Fibroblast of skin of abdomen (primary cell): ENCODE data around the gene TRMT6. TPM values are rescaled to one million over a fixed set of nuclear protein-coding genes. Genes with fewer than 3 reads are reported as not detected.

ENCODE experiments used
- DNase-seq: peaks from one replicate; pipeline ENCODE4 v3.0.0-alpha.2; 2013
- polyA plus RNA-seq, 2 experiments: library from polyadenylated mRNA; unstranded; fragments of 120-200 nt; gene quantifications; one replicate each; pipeline ENCODE4 v1.2.1, GENCODE V29; 2013; ENCODE audit not compliant: insufficient read length in 2 of 2

Gene TRMT6, protein sequence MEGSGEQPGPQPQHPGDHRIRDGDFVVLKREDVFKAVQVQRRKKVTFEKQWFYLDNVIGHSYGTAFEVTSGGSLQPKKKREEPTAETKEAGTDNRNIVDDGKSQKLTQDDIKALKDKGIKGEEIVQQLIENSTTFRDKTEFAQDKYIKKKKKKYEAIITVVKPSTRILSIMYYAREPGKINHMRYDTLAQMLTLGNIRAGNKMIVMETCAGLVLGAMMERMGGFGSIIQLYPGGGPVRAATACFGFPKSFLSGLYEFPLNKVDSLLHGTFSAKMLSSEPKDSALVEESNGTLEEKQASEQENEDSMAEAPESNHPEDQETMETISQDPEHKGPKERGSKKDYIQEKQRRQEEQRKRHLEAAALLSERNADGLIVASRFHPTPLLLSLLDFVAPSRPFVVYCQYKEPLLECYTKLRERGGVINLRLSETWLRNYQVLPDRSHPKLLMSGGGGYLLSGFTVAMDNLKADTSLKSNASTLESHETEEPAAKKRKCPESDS
- polyA plus RNA-seq (2013, experiment 1 of 2; ENCODE audit: insufficient read length): 11.9 TPM
- polyA plus RNA-seq (2013, experiment 2 of 2; ENCODE audit: insufficient read length): 11.2 TPM

DNA sequence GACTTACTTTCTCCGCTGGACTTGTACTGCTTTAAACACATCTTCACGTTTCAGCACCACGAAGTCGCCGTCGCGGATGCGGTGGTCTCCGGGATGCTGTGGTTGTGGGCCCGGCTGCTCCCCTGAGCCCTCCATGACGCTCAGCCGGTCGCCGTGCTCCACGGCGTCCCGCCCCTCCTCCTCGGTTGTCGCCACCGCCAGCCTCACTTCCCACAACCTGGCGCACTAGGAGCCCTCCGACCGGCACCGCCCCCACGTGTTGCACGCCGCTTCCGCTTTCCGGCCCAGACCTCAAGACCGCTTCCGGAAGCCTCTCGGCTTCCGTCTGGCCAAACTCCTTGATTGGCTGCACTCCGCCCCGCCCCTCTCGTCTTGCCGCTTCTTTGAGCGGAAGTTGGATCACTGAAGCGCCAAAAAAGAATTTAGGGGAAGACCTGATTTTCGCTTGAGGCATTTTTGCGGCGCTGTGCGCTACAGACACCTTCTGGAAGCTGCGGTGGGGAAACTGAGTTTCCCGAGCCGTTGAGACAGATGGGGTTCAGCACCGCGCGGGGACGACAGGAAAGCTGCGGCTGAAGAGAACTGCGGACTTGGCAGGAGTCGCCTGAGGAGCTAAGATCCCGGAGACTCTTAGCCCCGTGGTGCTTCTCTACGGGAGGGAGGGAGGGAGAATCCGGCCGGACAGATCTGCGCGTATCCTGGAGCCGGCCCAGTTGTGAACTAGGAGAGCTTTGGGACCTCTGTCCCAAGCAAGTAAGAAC lies at the start of gene TRMT6, which contains the start of gene MCM8:
Gene TRMT6 (minus strand): TSS at position 263 of the 761 bp plus-strand sequence. CDS start 128 bp downstream, at position 135.
Gene MCM8 (plus strand): TSS at position 382 of the 761 bp plus-strand sequence. CDS start 1,364 bp downstream, outside the sequence.
- peak; percentile 95 for DNase-seq

DNA sequence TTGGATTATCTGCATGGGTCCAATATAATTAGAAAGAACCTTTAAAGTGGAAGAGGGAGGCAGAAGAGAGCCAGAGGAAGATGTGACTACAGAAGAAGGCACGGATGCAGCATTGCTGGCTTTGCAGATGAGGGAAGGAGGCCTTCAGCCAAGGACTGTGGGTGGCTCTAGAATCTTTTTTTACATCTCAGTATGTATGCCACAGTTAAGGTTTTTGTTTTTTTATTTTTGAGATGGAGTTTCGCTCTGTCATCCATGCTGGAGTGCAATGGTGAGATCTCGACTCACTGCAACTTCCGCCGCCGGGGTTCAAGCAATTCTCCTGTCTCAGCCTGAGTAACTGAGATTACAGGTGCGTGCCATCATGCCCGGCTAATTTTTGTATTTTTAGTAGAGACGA lies 49.5 kb upstream of the TRMT6 start:
- no peak for DNase-seq

DNA sequence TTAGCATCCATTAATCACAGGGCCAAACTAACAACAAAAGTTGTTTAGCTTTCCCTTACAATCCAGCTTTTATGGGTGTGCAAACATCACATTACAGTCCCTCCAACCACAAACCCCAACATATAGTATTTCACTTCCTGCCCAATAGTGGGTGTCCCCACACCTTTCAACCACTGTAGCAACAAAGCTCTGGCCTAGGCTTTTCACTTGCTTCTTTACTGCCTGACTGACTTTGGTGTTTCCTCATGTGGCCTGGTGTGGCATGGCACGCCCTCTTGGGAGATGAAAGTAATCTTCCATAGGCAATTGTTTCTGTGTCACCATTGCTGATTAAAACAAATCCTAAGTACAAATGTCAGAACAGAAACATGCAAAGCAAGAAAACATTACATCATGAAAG lies 46.4 kb upstream of the TRMT6 start:
- no peak for DNase-seq

DNA sequence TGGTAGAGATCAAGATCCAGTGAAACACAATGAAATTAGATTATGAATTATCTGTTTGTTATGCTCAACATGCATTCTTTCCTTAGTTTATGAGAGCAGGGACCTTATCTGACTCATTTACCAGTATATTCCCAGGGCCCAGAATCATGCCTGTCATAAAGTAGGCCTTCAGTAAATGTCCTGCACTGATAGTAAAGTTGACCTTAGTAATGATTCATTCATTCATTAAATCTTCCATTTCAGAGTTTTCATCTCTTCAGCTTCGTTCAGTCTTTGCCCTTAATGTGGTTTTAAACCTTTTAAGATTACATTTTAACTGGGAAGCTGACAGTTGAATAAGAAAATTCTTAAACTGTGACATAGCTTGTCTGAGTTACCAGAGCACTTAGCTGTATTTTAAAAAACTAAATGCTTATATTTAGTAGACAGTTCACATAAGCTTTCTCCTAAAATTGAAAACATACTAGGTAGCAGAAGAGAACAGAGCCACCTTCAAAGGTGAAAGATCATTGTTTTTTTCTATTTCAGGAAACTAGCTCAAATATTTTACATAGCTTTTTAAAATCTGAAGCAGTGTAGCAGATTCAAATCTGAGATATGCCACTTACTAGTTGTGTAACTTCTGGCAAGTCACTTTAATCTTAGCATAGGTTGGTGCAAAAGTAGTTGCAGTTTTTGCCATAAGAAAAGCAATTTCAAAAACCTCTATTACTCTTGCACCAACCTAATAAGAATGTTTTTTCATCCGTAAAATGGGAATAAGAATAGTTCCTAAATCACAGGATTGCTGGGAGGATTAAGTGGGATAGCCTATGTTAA lies 41.5 kb upstream of the TRMT6 start:
- no peak for DNase-seq

DNA sequence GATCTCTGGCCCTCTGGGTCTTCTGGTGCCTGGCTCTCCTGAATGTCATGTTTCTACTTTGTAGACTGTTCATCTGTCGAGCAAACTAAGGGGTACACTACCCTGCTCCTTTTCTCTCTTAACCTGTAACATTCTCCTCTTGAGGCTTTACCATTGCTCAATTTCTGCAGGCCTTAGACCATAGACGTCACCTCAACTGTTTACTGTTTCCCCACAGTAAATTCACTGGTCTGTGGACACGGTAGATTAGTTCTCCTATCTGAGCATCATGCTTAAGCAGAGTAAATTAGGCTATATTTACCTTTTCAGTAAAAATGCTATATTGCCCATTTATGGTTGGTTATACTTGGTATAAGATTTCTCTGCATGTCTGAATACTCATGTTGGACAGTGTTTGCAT lies 40.6 kb upstream of the TRMT6 start:
- no peak for DNase-seq

DNA sequence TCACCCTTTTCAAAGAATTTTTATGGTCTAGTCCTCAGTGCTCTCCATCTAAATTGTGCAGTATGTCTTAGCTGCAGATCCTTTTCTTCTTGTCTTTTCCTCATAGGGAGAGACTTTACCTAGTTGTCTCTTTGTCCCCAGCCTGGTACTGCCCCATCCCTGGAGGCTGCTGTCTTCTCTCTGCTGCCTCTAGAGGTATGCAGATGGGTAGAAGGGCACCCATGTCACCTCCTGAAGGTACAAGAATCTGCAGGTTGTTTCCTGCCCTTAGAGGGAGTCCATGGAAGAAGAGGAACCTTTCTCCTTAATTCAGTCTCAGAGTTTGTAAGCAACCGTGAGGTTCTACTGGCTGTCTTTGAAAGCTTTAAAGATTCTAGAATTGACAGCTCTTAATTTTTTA lies 39.2 kb upstream of the TRMT6 start:
- DNase-seq: no peak

DNA sequence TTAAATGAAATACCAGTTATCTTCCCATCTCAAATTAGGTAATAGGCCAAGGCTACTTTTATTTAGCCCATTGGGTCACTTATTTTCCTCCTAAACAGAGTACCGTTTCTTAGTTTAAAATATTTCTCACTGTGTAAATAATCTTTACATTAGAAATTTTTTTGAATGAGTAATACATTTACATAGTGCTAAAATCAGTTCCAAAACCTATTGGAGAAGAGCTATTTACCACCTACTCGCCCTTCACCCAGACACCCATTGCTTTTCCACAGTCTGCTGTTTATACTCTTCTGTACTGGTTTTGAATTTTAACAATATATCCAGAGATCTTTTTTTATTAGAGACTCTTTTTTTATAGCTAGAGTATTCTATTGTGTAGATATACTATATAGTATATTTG lies 37.0 kb upstream of the TRMT6 start:
- no peak for DNase-seq

DNA sequence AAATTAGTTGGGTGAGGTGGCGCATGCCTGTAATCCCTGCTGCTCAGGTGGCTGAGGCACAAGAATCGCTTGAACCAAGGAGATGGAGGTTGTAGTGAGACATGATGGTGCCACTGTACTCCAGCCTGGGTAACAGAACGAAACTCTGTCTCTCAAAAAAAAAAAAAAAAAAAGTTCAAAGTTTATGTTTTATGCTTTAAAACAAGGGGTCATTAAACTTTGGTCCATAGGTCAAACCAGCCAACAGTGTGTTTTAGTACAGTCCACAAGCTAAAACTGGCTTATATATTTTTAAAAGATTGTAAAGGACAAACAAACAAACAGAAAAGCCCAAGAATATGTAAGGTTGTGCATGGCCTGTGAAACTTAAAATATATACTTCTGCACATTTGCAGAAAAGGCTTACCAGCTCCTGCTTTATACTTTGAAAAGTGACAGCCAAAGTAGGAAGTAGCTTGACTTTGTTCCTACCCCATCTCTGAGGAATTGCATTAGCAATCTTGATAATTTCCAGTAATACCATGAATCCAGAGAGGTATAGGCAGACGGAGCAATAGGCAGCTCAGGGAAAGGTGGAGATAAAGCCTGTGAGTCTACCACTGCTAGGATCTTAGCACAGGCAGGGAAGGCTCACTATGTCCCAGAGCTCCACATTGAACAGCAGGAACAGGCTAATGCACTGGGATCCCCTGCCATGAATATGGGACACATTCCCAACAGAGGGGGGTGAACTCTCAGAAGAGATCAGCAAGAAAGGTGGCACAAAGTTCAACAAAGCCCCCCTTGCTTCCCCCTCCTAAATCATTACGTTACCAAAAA lies 30.6 kb upstream of the TRMT6 start:
- DNase-seq: no peak

DNA sequence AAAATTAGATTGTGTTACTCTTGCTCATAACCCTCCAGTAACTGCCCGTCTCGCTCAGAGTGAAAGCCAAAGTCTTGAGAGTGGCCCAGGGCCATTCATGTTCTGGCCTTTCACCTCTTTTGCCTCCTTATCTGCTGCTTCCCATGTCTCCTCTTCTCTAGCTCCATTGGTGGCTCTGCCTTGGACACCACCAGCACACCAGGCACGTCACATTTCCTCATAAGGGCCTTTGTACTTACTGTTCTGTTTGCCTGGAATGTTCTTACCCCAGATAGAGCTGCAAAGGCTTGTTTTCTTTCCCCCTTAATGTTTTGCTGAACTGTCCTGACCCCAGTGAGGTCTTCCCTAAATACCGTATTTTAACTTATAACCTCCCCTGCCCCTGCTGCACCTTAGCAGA lies 29.5 kb upstream of the TRMT6 start:
- DNase-seq: no peak

DNA sequence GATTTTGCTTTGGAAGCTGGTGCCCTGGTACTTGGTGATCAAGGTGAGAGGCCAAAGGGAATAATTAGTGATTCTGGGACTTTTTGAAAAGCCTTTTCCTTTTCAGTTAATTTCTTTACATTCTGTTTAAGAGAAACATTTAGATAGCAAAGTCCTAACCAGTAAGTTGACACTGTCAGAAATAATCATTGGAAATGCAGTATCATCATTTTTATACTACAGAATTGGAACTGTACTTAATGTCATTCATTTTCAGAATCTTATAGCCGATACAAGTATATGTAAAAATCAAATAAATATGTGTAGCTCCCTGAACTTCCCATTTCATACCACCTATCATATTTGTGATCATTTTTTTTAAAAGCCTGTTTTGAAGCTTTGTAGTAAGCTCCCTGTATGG lies 27.6 kb upstream of the TRMT6 start:
- no peak for DNase-seq

DNA sequence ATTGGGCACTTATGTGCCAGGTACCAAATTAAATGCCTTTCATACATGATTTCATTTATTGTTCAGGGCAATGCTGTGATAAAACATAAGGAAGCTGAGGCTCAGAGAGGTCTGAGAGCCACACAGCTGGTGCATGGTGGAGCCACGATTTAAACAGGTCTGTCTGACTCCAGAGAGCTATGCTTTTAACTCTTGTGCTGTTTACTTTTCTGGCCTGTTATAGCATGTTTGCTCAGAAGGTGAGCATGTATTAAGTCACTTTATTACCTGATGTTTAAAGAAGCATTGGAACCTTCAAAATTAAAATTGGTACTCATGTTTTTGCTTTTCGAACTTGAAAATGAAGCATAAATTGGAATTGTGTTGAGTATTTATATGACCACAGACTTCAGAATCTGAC lies 26.9 kb upstream of the TRMT6 start:
- no peak for DNase-seq

DNA sequence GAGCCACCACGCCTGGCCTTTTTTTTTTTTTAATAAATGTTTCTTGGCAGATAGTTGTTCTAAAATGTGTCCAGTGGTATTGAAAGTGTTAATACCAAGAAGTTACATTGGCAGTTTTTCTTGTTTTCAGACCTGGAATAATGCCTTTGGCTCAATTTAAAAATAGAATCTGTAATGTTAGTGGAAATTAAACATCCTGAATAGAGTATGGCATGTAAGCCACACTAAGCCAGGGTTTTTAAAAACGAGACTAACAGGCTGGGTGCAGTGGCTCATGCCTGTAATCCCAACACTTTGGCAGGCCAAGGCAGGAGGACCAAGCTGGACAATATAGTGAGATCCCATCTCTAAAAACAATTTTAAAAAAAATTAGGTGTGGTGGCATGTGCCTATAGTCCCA lies 25.4 kb upstream of the TRMT6 start:
- DNase-seq: no peak

DNA sequence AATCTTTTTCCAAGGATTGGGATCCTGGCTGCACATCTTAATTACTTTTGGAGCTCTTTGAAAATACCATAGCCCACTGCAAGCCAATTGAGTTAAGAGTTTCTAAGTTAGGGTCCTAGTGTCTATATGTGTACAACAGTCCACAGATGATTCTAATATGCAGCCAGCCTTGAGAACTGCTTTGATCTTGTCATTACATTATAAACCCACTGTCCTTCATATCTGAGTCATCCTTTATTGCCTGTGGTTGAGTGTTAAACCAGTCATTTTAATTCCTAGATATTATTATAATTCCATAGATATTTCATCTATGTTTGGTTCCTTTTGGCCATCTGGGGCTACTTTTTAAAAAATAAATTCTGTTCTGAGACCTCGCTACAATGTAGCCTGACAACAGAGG lies 24.2 kb upstream of the TRMT6 start:
- peak; percentile 15 for DNase-seq

DNA sequence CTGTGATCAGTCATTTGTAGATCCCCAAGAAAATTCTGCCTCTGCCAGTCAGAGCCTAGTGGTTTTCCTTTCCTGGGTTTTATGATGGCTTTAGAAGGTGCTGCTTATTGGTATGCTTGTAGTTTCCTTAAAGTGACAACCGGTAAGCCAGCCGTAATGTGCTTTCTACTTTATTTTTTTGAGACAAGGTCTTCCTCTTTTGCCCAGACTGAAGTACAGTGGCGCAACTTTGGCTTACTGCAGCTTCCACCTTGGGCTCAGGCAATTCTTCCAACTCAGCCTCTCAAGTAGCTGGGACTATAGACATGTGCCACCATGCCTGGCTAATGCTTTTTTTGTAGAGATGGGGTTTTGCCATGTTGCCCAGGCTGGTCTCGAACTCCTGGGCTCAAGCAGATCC lies 23.6 kb upstream of the TRMT6 start:
- no peak for DNase-seq

DNA sequence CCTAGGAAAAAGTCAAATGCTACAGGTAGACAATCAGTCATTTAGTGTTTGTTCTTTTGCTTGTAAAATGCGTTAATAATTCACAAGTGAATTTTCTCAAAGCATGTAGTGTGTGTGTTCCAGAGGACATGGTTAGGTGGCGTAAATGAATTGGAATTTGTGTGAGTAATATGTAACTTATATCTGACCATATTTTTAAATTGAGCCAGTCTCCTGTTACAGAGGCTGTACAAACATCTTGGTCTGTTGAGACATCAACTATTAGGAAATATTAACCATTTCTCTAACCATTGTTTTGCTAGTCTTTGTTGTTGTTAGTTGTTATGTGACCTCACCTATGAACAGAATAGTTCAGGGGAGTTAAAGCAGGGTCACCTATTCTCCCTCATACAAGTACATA lies 22.8 kb upstream of the TRMT6 start:
- DNase-seq: peak; percentile 21

DNA sequence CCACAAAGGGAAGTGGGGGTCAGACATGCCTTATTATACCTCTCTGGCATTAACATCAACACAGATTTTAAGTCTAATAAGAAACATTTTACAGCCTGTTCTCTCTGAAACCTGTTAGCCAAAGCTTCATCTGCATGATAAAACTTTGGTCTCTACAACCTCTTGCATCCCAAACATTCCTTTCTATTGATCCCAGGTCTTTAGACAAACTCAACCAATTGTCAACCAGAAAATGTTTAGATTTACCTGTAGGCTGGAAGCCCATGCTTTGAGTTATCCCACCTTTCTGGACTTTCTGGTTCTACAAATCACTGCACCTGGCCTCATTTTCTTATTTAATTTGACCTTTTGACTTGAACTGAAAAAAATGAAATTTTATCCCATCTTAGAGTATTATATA lies 20.9 kb upstream of the TRMT6 start:
- no peak for DNase-seq

DNA sequence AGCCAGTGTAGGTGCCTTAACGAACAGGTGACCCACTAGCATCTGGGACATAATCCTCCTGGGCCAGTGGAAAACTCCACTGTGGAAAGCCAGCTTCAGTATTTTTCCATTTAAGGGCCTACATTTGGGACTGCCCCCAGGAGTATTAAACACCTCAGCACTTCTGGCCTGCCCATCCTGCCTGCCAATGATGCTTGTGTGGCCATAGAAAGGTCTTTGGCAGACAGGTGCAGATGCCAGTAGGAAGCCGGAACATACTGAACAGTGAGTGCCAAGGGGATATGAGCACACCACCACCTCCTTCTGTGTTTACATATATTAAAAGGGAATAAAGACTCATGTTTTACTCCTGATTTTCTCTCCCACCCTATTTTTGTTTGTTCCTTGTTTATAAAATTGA lies 20.0 kb upstream of the TRMT6 start:
- no peak for DNase-seq

DNA sequence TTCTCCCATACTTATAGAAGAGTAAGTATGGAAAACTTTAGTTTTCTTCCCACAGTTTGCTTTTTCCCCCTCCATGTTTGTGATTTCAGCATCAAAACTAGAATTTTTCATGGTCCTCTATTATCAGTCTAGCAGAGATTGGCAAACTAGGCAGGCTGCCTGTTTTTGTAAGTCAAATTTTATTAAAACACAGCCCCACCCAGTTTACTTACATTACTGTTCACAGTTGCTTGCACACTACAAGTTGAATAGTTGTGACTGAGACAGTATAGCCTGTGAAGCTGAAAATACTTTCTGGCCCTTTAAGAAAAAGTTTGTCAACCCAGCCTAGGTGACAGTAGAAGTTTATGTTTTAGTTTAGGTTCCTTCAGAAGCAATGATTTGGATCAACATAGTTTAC lies 19.6 kb upstream of the TRMT6 start:
- no peak for DNase-seq

DNA sequence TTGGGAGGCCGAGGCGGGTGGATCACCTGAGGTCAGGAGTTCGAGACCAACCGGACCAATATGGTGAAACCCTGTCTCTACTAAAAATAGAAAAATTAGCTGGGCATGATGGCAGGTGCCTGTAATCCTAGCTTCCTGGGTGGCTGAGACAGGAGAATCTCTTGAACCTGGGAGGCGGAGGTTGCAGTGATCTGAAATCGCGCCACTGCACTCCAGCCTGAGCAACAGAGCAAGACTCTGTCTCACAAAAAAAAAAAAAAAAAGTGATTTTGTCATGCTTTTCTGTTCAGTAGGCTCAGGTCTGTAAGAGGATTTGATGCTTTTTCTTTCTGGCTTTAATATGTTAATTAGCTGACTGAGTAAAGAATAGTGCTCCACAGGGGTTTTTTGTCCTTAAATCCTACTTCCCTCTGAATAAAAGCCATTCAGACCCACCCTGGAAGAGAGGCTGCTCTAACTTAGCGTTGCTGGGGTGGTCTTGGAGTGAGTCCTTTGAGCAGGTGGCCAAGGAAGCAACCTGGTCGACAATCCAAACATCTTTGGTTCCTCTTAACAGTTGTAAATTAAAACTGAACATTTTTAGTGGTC lies 19.1 kb upstream of the TRMT6 start:
- no peak for DNase-seq

DNA sequence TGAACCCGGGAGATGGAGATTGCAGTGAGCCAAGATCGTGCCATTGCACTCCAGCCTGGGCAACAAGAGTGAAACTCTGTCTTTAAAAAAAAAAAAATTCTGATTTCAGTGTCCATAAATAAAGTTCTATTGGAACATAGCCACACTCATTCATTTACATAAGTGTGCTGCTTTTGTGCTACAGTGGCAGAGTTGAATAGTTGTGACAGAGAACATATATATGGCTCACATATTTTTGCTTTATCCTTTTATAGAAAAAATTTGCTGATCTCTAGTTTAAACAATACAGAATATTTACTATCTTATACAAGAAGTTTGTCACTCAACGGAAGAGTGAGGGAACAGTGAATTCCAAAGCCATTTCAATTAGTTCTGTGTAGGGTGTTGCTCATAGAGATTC lies 18.1 kb upstream of the TRMT6 start:
- DNase-seq: no peak

DNA sequence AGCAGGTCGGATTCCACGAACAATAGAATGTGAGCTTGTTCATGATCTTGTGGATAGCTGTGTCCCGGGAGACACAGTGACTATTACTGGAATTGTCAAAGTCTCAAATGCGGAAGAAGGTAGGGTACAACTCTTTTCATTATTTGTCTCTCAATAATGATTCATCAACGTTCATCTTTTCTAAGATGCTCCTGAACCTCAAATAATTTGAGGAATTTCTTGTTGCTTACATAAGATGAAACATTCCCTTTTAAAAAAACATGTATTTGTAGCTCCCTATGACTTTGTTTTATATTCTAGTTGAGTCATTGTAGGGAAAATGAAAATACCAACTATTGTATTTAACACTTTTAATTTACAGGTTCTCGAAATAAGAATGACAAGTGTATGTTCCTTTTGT lies 17.1 kb upstream of the TRMT6 start:
- no peak for DNase-seq

DNA sequence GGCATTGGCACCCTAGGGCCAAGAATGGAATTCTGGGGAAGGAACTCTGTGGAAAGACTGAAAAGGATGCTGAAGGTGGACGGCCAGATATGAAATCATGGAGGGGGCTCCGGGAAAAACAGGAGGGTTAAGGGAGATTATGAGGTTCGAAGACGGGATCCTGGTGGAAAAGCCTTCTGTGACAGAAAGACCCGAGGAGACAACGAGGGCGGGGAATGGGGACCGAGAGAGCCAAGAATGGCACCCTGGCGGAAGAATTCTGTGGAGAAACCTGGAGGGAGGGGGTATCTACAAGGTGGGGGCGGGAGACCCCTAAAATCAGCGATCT lies 426 bp downstream of the TRMT6 start:
- no peak for DNase-seq
